ENCODE results near the gene ZNF429. TPM values are rescaled to one million over a fixed set of nuclear protein-coding genes. Genes with fewer than 3 reads are reported as not detected.

Gene ZNF429
- total RNA-seq, 1 donor from 2014 or later, result 7.9 TPM

DNA sequence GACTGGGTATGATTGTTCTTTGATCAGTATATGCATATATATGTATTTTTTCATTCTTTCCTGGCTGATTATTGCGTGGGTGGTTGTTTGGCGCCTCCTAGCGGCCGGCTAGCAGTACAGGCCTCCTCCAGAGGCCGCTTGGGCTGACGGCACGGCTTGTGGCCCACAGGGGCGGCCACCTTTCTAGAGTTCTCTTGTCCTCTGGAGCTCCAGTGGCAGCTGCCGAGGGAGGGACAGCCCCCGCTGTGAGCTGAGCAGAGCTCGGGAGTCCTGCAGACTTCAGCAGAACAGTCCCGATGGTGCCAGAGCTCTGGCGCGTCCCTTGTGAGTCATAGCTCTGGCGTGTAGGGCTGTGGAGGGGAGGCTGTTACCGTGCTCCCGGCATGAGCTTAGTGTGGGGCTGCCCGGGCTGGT is 22.5 kb upstream of the ZNF429 start:
- intact Hi-C loops (cut with DNase I), result no loop called here
- Histone ChIP-seq H3K9me3 (no peaks in the 10 kb centered on the region), H3K36me3 (no peaks in the 10 kb centered on the region), H3K27me3 (no peaks in the 10 kb centered on the region), H3K4me1 (no peaks in the 10 kb centered on the region), H3K4me3 (no peak overlapping the region), H3K27ac (no peak overlapping the region)
- no peak for DNase-seq (ENCODE audit: extremely low spot score in 2 of 2)
- TF ChIP-seq, protein P1, sequence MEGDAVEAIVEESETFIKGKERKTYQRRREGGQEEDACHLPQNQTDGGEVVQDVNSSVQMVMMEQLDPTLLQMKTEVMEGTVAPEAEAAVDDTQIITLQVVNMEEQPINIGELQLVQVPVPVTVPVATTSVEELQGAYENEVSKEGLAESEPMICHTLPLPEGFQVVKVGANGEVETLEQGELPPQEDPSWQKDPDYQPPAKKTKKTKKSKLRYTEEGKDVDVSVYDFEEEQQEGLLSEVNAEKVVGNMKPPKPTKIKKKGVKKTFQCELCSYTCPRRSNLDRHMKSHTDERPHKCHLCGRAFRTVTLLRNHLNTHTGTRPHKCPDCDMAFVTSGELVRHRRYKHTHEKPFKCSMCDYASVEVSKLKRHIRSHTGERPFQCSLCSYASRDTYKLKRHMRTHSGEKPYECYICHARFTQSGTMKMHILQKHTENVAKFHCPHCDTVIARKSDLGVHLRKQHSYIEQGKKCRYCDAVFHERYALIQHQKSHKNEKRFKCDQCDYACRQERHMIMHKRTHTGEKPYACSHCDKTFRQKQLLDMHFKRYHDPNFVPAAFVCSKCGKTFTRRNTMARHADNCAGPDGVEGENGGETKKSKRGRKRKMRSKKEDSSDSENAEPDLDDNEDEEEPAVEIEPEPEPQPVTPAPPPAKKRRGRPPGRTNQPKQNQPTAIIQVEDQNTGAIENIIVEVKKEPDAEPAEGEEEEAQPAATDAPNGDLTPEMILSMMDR (IDR thresholded peaks at IDR 0.05), result peak; percentile 43 to 56 (median 53)
- TF ChIP-seq POLR2AphosphoS5 (IDR thresholded peaks at IDR 0.05; ENCODE audit: insufficient read depth in 1 of 2, low read depth in 1 of 2), result no peak

DNA sequence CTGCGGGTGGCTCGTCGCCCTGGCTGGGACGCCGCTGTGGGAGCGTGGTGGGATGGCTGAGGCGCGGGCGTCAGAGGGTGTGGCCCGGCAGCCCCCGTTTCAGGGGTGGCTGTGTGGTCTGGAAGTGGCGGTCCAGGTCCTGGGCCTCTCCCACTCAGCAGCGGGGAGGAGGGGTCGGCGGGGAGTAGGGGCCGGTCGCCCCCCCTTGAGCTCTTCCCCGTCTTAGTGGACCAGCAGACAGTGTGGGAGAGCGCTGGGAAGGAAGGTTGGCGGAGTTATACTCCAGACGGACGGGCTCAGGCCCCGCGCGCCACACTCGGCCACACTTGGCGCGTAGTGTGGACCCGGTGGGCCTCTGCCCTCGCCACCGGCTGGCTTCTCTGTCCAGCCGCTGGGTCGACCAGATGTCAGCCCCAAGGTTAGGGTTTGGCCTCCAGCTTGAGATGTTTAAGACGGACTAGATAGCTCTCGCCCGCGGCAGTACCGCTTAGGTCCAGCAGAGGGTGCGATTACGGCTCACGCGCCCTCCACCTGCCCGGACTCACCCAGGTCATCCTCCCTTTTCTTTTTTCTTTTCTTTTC is 21.7 kb upstream of the ZNF429 start:
- Histone ChIP-seq H3K27me3 (no peaks in the 10 kb centered on the region), H3K4me1 (no peaks in the 10 kb centered on the region), H3K27ac (no peak overlapping the region), H3K9me3 (no peaks in the 10 kb centered on the region), H3K36me3 (no peaks in the 10 kb centered on the region), H3K4me3 (no peak overlapping the region)
- intact Hi-C loops (cut with DNase I), result no loop called here
- no peak for DNase-seq (ENCODE audit: extremely low spot score in 2 of 2)
- TF ChIP-seq POLR2A (IDR thresholded peaks at IDR 0.05), result no peak
- TF ChIP-seq POLR2AphosphoS5 (IDR thresholded peaks at IDR 0.05; ENCODE audit: insufficient read depth in 1 of 2, low read depth in 1 of 2), result no peak
- TF ChIP-seq, protein P1 (IDR thresholded peaks at IDR 0.05), result peak in 1 of 3 experiments; percentile 29

DNA sequence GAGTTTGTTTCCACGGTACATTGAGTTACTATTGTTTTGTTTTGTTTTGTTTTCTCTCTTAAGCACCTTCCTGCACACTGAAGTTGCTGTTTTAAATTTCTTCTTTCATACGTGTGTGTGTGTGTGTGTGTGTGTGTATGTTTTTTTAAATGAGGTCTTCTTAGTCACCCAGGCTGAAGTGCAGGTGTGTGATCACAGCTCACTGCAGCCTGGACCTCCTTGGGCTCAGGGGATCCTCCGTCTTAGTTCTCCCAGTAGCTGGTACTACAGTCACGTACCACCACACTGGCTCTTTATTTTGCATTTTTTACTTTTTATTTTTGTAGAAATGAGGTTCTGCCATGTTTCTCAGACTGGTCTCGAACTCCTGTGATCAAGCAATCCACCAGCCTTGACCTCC is 20.8 kb upstream of the ZNF429 start:
- no peak overlapping the region for H3K27ac ChIP-seq
- no peaks in the 10 kb centered on the region for H3K36me3 ChIP-seq
- no peak overlapping the region for H3K4me3 ChIP-seq
- intact Hi-C loops (cut with DNase I), result no loop called here
- no peaks in the 10 kb centered on the region for H3K27me3 ChIP-seq
- H3K4me1 ChIP-seq, result no peaks in the 10 kb centered on the region
- TF ChIP-seq, protein P1 (IDR thresholded peaks at IDR 0.05), result no peak
- TF ChIP-seq POLR2A (IDR thresholded peaks at IDR 0.05), result no peak
- TF ChIP-seq POLR2AphosphoS5 (IDR thresholded peaks at IDR 0.05; ENCODE audit: insufficient read depth in 1 of 2, low read depth in 1 of 2), result no peak
- DNase-seq (ENCODE audit: extremely low spot score in 2 of 2), result no peak
- no peaks in the 10 kb centered on the region for H3K9me3 ChIP-seq

DNA sequence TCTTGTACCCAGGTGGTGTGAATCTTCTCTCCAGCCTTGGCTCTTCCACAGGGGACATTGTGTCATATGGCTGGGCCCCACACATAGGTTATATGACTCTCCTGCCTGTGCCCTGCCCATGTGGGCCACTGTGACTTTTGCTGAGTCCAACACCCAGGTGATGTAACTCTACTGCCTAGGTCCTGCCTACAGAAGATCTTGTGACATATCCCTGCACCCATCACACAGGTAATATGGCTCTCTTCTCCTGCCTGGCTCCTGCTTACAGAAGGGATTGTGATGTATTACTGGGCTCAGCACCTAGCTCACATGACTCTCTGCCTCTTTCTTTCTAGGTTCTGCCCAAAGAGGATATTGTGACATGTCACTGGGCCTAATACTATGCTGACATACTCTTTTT is 19.5 kb upstream of the ZNF429 start:
- intact Hi-C loops (cut with DNase I), result no loop called here
- no peaks in the 10 kb centered on the region for H3K36me3 ChIP-seq
- H3K9me3 ChIP-seq, result no peaks in the 10 kb centered on the region
- DNase-seq (ENCODE audit: extremely low spot score in 2 of 2), result no peak
- TF ChIP-seq POLR2AphosphoS5 (IDR thresholded peaks at IDR 0.05; ENCODE audit: insufficient read depth in 1 of 2, low read depth in 1 of 2) (no peak), POLR2A (IDR thresholded peaks at IDR 0.05) (no peak)
- TF ChIP-seq, protein P1 (IDR thresholded peaks at IDR 0.05), result no peak
- no peaks in the 10 kb centered on the region for H3K4me1 ChIP-seq
- H3K27ac ChIP-seq, result no peak overlapping the region
- no peak overlapping the region for H3K4me3 ChIP-seq
- H3K27me3 ChIP-seq, result no peaks in the 10 kb centered on the region

DNA sequence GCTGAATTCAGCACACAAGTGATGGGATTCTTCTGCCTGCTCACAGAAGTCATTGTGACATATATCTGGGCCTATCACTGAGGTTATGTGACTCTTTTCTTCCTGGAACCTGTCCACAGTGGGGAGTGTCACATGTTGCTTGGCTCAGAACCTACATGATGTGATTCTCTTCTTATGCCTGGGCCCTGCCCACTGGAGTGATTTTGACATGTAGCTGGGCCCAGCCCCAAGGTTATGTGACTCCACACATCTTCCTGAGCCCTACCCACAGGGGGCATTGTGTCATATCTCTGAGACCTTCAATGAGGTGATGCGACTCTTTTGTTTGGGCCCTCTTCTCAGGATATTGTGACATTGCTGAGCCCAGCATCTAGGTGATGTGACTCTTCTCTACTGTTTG is 17.4 kb upstream of the ZNF429 start:
- no peak for DNase-seq (ENCODE audit: extremely low spot score in 2 of 2)
- intact Hi-C loops (cut with DNase I), result no loop called here
- TF ChIP-seq POLR2A (IDR thresholded peaks at IDR 0.05) (no peak), POLR2AphosphoS5 (IDR thresholded peaks at IDR 0.05; ENCODE audit: insufficient read depth in 1 of 2, low read depth in 1 of 2) (no peak)
- TF ChIP-seq, protein P1 (IDR thresholded peaks at IDR 0.05), result no peak
- H3K9me3 ChIP-seq, result no peaks in the 10 kb centered on the region
- no peak overlapping the region for H3K4me3 ChIP-seq
- no peaks in the 10 kb centered on the region for H3K4me1 ChIP-seq
- H3K36me3 ChIP-seq, result no peaks in the 10 kb centered on the region
- H3K27me3 ChIP-seq, result no peaks in the 10 kb centered on the region
- no peak overlapping the region for H3K27ac ChIP-seq

Data from vagina (tissue), 2 donors.